ENCODE data around the gene GFAP. TPM values are rescaled to one million over a fixed set of nuclear protein-coding genes. Genes with fewer than 3 reads are reported as not detected.

The GFAP gene
- total and polyA plus RNA-seq, 4 donors, result 2,649 to 3,418 (median 2,966) TPM

- peaks cover 68% of the 10 kb centered on the region for H3K36me3 ChIP-seq (ENCODE audit: control insufficient read depth, insufficient read depth, low read length)
- WGBS (ENCODE audit: insufficient coverage), result 53% methylated on average over 9 of the region's 9 CpGs
- no peak overlapping the region for H3K27ac ChIP-seq (ENCODE audit: low read depth, low read length)
- DNase-seq (ENCODE audit: low read depth in 4 of 6, low spot score in 6 of 6), result peak in 1 of 6 donors; percentile 72
- H3K27me3 ChIP-seq (ENCODE audit: control insufficient read depth, insufficient read depth, low read length), result no peaks in the 10 kb centered on the region
- H3K9me3 ChIP-seq (ENCODE audit: control insufficient read depth, insufficient read depth, low read length), result no peaks in the 10 kb centered on the region
- H3K4me3 ChIP-seq (ENCODE audit: low read depth, low read length), result no peak overlapping the region
- H3K4me1 ChIP-seq (ENCODE audit: control insufficient read depth, insufficient read depth, low read length), result no peaks in the 10 kb centered on the region
These were observed 43.0 kb downstream of the GFAP start for GRCh38 chr17:44872131-44872768.

GRCh38 chr17:44871556-44871955 is 43.7 kb downstream of the GFAP start:
- Histone ChIP-seq H3K27me3 (ENCODE audit: control insufficient read depth, insufficient read depth, low read length) (no peaks in the 10 kb centered on the region), H3K4me3 (ENCODE audit: low read depth, low read length) (no peak overlapping the region), H3K9me3 (ENCODE audit: control insufficient read depth, insufficient read depth, low read length) (no peaks in the 10 kb centered on the region), H3K36me3 (ENCODE audit: control insufficient read depth, insufficient read depth, low read length) (peaks cover 68% of the 10 kb centered on the region), H3K27ac (ENCODE audit: low read depth, low read length) (no peak overlapping the region), H3K4me1 (ENCODE audit: control insufficient read depth, insufficient read depth, low read length) (no peaks in the 10 kb centered on the region)
- WGBS (ENCODE audit: insufficient coverage), result 98% methylated on average over 11 of the region's 12 CpGs
- no peak for DNase-seq (ENCODE audit: low read depth in 4 of 6, low spot score in 6 of 6)

- H3K4me3 ChIP-seq (ENCODE audit: low read depth, low read length), result no peak overlapping the region
- 100% methylated on average over 2 of the region's 3 CpGs for WGBS (ENCODE audit: insufficient coverage)
- no peaks in the 10 kb centered on the region for H3K27me3 ChIP-seq (ENCODE audit: control insufficient read depth, insufficient read depth, low read length)
- H3K4me1 ChIP-seq (ENCODE audit: control insufficient read depth, insufficient read depth, low read length), result no peaks in the 10 kb centered on the region
- H3K9me3 ChIP-seq (ENCODE audit: control insufficient read depth, insufficient read depth, low read length), result no peaks in the 10 kb centered on the region
- no peak for DNase-seq (ENCODE audit: low read depth in 4 of 6, low spot score in 6 of 6)
- peaks cover 69% of the 10 kb centered on the region for H3K36me3 ChIP-seq (ENCODE audit: control insufficient read depth, insufficient read depth, low read length)
- no peak overlapping the region for H3K27ac ChIP-seq (ENCODE audit: low read depth, low read length)
These were observed 47.5 kb downstream of the GFAP start for GRCh38 chr17:44867841-44868240.

- no peaks in the 10 kb centered on the region for H3K27me3 ChIP-seq (ENCODE audit: control insufficient read depth, insufficient read depth, low read length)
- peaks cover 67% of the 10 kb centered on the region for H3K36me3 ChIP-seq (ENCODE audit: control insufficient read depth, insufficient read depth, low read length)
- no peak overlapping the region for H3K27ac ChIP-seq (ENCODE audit: low read depth, low read length)
- WGBS (ENCODE audit: insufficient coverage), result 91% methylated on average over 6 of the region's 6 CpGs
- H3K4me3 ChIP-seq (ENCODE audit: low read depth, low read length), result no peak overlapping the region
- H3K9me3 ChIP-seq (ENCODE audit: control insufficient read depth, insufficient read depth, low read length), result no peaks in the 10 kb centered on the region
- H3K4me1 ChIP-seq (ENCODE audit: control insufficient read depth, insufficient read depth, low read length), result no peaks in the 10 kb centered on the region
- DNase-seq (ENCODE audit: low read depth in 4 of 6, low spot score in 6 of 6), result no peak
These were observed 49.4 kb downstream of the GFAP start for GRCh38 chr17:44865931-44866330.

- Histone ChIP-seq H3K9me3 (ENCODE audit: control insufficient read depth, insufficient read depth, low read length) (no peaks in the 10 kb centered on the region), H3K36me3 (ENCODE audit: control insufficient read depth, insufficient read depth, low read length) (peaks cover 63% of the 10 kb centered on the region), H3K4me3 (ENCODE audit: low read depth, low read length) (no peak overlapping the region), H3K27me3 (ENCODE audit: control insufficient read depth, insufficient read depth, low read length) (no peaks in the 10 kb centered on the region), H3K4me1 (ENCODE audit: control insufficient read depth, insufficient read depth, low read length) (no peaks in the 10 kb centered on the region), H3K27ac (ENCODE audit: low read depth, low read length) (no peak overlapping the region)
- WGBS (ENCODE audit: insufficient coverage), result no CpG with 5 or more reads among the region's 1 CpG
- peak; percentile 35 to 94 (median 67) for DNase-seq (ENCODE audit: low read depth in 4 of 6, low spot score in 6 of 6)
These were observed 50.1 kb downstream of the GFAP start for GRCh38 chr17:44865231-44865660.

GRCh38 chr17:44864831-44865230 is 50.5 kb downstream of the GFAP start:
- 81% methylated on average over 10 of the region's 10 CpGs for WGBS (ENCODE audit: insufficient coverage)
- Histone ChIP-seq H3K27me3 (ENCODE audit: control insufficient read depth, insufficient read depth, low read length) (no peaks in the 10 kb centered on the region), H3K27ac (ENCODE audit: low read depth, low read length) (no peak overlapping the region), H3K4me1 (ENCODE audit: control insufficient read depth, insufficient read depth, low read length) (no peaks in the 10 kb centered on the region), H3K9me3 (ENCODE audit: control insufficient read depth, insufficient read depth, low read length) (no peaks in the 10 kb centered on the region), H3K4me3 (ENCODE audit: low read depth, low read length) (no peak overlapping the region), H3K36me3 (ENCODE audit: control insufficient read depth, insufficient read depth, low read length) (peaks cover 66% of the 10 kb centered on the region)
- no peak for DNase-seq (ENCODE audit: low read depth in 4 of 6, low spot score in 6 of 6)

- DNase-seq (ENCODE audit: low read depth in 4 of 6, low spot score in 6 of 6), result peak in 1 of 6 donors; percentile 61
These were observed 52.0 kb downstream of the GFAP start for GRCh38 chr17:44863061-44863918.

GRCh38 chr17:44862278-44862914 is 52.9 kb downstream of the GFAP start:
- Histone ChIP-seq H3K27ac (ENCODE audit: low read depth, low read length) (no peak overlapping the region), H3K9me3 (ENCODE audit: control insufficient read depth, insufficient read depth, low read length) (no peaks in the 10 kb centered on the region), H3K27me3 (ENCODE audit: control insufficient read depth, insufficient read depth, low read length) (no peaks in the 10 kb centered on the region), H3K4me1 (ENCODE audit: control insufficient read depth, insufficient read depth, low read length) (no peaks in the 10 kb centered on the region), H3K36me3 (ENCODE audit: control insufficient read depth, insufficient read depth, low read length) (peaks cover 79% of the 10 kb centered on the region), H3K4me3 (ENCODE audit: low read depth, low read length) (no peak overlapping the region)
- WGBS (ENCODE audit: insufficient coverage), result 91% methylated on average over 9 of the region's 9 CpGs
- DNase-seq (ENCODE audit: low read depth in 4 of 6, low spot score in 6 of 6), result no peak

More at GRCh38 chr17:44863061-44863918, 52.0 kb downstream of the GFAP start:
- Histone ChIP-seq H3K27ac (ENCODE audit: low read depth, low read length) (no peak overlapping the region), H3K27me3 (ENCODE audit: control insufficient read depth, insufficient read depth, low read length) (no peaks in the 10 kb centered on the region), H3K4me3 (ENCODE audit: low read depth, low read length) (no peak overlapping the region), H3K9me3 (ENCODE audit: control insufficient read depth, insufficient read depth, low read length) (no peaks in the 10 kb centered on the region), H3K36me3 (ENCODE audit: control insufficient read depth, insufficient read depth, low read length) (peaks cover 72% of the 10 kb centered on the region), H3K4me1 (ENCODE audit: control insufficient read depth, insufficient read depth, low read length) (no peaks in the 10 kb centered on the region)
- WGBS (ENCODE audit: insufficient coverage), result 96% methylated on average over 3 of the region's 12 CpGs

- DNase-seq (ENCODE audit: low read depth in 4 of 6, low spot score in 6 of 6), result no peak
- H3K36me3 ChIP-seq (ENCODE audit: control insufficient read depth, insufficient read depth, low read length), result peaks cover 86% of the 10 kb centered on the region
- H3K9me3 ChIP-seq (ENCODE audit: control insufficient read depth, insufficient read depth, low read length), result no peaks in the 10 kb centered on the region
- no peak overlapping the region for H3K4me3 ChIP-seq (ENCODE audit: low read depth, low read length)
- H3K4me1 ChIP-seq (ENCODE audit: control insufficient read depth, insufficient read depth, low read length), result no peaks in the 10 kb centered on the region
- WGBS (ENCODE audit: insufficient coverage), result 90% methylated on average over 4 of the region's 5 CpGs
- H3K27me3 ChIP-seq (ENCODE audit: control insufficient read depth, insufficient read depth, low read length), result no peaks in the 10 kb centered on the region
- no peak overlapping the region for H3K27ac ChIP-seq (ENCODE audit: low read depth, low read length)
These were observed 55.6 kb downstream of the GFAP start for GRCh38 chr17:44859701-44860100.
